ENCODE measurements around the gene CCR9. TPM values are rescaled to one million over a fixed set of nuclear protein-coding genes. Genes with fewer than 3 reads are reported as not detected.
A peak's percentile ranks its signal among the peaks of the same experiment; 100 is the strongest.

Gene CCR9
- polyA plus RNA-seq, 3 donors, result not detected

DNA sequence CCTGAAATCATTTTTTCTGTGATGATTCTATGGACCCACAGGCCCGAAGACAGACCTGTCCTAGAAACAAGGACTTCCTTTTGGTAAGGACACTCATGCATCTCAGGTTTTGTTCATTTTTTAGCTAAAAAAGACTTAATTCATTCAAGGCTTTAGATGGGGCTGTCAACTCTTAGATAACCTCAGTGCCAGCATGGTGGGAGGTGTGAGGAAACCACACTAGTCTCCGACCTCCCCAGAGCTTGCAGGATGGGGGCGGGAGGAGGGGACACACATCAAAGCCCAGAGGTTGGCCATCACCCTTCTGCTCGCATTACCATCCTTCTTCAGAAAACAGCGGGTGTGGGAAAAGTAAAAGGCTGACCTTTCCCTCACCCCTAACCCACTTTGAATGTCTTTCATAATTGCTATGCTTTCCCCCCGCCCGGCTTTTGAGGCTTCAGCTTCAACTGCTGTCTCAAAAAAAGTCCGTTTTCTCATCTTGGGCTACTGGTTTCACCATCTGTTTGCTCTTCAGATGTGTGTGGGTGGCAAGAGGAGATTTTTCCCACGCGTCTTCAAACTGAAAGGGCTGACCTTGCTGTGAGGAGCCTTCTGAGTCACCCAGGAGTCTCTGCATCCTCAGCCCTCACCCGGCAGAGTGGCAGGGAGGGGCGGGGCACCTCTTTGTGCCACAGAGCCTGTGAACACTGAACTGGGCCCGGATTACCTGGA lies 29.3 kb downstream of the CCR9 start:
- H3K27me3 ChIP-seq (ENCODE audit: control insufficient read depth in 2 of 2, insufficient read depth in 2 of 2, low read length in 2 of 2), result no peaks in the 10 kb centered on the region
- H3K27ac ChIP-seq (ENCODE audit: low read depth in 1 of 2, low read length in 2 of 2), result no peak overlapping the region
- H3K4me3 ChIP-seq (replicated peaks in 1 of 3; ENCODE audit: low read depth in 2 of 3, low read length in 3 of 3), result no peak overlapping the region
- intact Hi-C loops (cut with micrococcal nuclease), result no loop called here
- no peak overlapping the region for H3K9ac ChIP-seq (ENCODE audit: insufficient read depth, low read length, poor library complexity, severe bottlenecking)
- 89% methylated on average over 7 of the region's 13 CpGs for WGBS (ENCODE audit: insufficient coverage)
- Mint-ChIP-seq H3K36me3 (peaks cover 27 to 44% of the 10 kb centered on the region in 2 donors), H3K27me3 (ENCODE audit: low read depth in 3 of 3) (no peaks in the 10 kb centered on the region), H3K4me3 (no peak overlapping the region), H3K4me1 (peaks cover 7% of the 10 kb centered on the region), H3K9me3 (no peaks in the 10 kb centered on the region), H3K27ac (peak overlapping the region in 1 of 7 donors; percentile 49)
- TF ChIP-seq, protein P1, sequence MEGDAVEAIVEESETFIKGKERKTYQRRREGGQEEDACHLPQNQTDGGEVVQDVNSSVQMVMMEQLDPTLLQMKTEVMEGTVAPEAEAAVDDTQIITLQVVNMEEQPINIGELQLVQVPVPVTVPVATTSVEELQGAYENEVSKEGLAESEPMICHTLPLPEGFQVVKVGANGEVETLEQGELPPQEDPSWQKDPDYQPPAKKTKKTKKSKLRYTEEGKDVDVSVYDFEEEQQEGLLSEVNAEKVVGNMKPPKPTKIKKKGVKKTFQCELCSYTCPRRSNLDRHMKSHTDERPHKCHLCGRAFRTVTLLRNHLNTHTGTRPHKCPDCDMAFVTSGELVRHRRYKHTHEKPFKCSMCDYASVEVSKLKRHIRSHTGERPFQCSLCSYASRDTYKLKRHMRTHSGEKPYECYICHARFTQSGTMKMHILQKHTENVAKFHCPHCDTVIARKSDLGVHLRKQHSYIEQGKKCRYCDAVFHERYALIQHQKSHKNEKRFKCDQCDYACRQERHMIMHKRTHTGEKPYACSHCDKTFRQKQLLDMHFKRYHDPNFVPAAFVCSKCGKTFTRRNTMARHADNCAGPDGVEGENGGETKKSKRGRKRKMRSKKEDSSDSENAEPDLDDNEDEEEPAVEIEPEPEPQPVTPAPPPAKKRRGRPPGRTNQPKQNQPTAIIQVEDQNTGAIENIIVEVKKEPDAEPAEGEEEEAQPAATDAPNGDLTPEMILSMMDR (IDR thresholded peaks at IDR 0.05), result no peak
- H3K79me2 ChIP-seq (ENCODE audit: insufficient read depth, low read length), result no peaks in the 10 kb centered on the region
- no peak for DNase-seq
- H3K36me3 ChIP-seq (replicated peaks in 1 of 2; ENCODE audit: control insufficient read depth in 1 of 2, insufficient read depth in 2 of 2, low read length in 2 of 2), result peaks cover 21 to 33% of the 10 kb centered on the region in 2 donors
- no peak overlapping the region for H2AFZ ChIP-seq (ENCODE audit: insufficient read depth, low read depth, low read length, poor library complexity, severe bottlenecking)
- H3K4me1 ChIP-seq (ENCODE audit: control insufficient read depth in 1 of 2, insufficient read depth in 2 of 2, low read length in 2 of 2), result no peaks in the 10 kb centered on the region
- H3K9me3 ChIP-seq (replicated peaks in 1 of 2; ENCODE audit: control insufficient read depth in 1 of 2, insufficient read depth in 1 of 2, low read length in 2 of 2), result no peaks in the 10 kb centered on the region
- H3K4me2 ChIP-seq (replicated peaks; ENCODE audit: extremely low read depth, low read length, poor library complexity, severe bottlenecking), result no peak overlapping the region
- H4K20me1 ChIP-seq (ENCODE audit: insufficient read depth, low read length), result no peaks in the 10 kb centered on the region

DNA sequence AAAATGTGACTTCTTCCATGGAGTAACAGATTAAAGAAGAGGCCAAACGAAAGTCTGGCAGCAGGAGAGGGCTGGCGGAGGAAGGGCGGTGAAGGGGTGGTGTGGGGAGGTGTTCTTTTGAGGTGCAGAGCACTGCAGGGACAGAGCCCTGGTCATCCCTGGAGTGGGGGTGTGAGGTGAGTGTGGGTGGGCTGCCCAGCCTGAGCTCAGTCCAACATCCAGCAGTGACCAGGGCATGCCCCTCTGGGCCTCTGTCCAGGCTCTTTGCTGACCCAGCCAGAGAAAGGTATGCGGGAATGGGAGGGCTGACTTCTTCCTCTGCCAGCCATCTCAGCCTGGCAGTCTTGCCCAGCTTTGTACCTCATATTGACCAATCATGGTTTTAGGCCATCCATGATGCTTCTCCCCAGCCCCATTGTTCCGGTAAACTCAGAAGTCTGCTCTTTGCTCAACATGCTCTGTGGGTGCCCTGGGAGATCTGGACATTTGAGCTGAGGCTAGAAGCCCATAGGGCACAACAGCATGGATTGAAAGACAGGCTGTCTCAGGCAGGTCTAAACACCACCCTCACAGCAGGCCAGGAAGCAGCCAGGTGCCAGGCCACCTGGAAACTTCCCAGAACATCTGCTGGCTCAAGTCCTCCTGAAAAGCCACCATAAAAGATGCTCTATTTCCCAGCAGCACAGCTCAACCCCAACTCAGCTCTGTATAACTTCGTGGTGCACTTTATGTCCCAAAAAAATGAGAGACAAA lies 31.0 kb downstream of the CCR9 start:
- DNase-seq, result no peak
- H3K4me3 ChIP-seq (replicated peaks in 1 of 3; ENCODE audit: low read depth in 2 of 3, low read length in 3 of 3), result no peak overlapping the region
- peak overlapping the region in 2 of 7 donors; percentile 33 to 55 for H3K27ac Mint-ChIP-seq
- no peak overlapping the region for H3K4me2 ChIP-seq (replicated peaks; ENCODE audit: extremely low read depth, low read length, poor library complexity, severe bottlenecking)
- H3K27me3 ChIP-seq (ENCODE audit: control insufficient read depth in 2 of 2, insufficient read depth in 2 of 2, low read length in 2 of 2), result no peaks in the 10 kb centered on the region
- no peaks in the 10 kb centered on the region for H3K9me3 ChIP-seq (replicated peaks in 1 of 2; ENCODE audit: control insufficient read depth in 1 of 2, insufficient read depth in 1 of 2, low read length in 2 of 2)
- H3K9me3 Mint-ChIP-seq, result no peaks in the 10 kb centered on the region
- H3K27ac ChIP-seq (ENCODE audit: low read depth in 1 of 2, low read length in 2 of 2), result no peak overlapping the region
- 90% methylated on average over 3 of the region's 6 CpGs for WGBS (ENCODE audit: insufficient coverage)
- H3K4me1 ChIP-seq (ENCODE audit: control insufficient read depth in 1 of 2, insufficient read depth in 2 of 2, low read length in 2 of 2), result no peaks in the 10 kb centered on the region
- no peaks in the 10 kb centered on the region for H4K20me1 ChIP-seq (ENCODE audit: insufficient read depth, low read length)
- intact Hi-C loops (cut with micrococcal nuclease), result no loop called here
- no peak overlapping the region for H3K4me3 Mint-ChIP-seq
- no peak overlapping the region for H2AFZ ChIP-seq (ENCODE audit: insufficient read depth, low read depth, low read length, poor library complexity, severe bottlenecking)
- H3K27me3 Mint-ChIP-seq (ENCODE audit: low read depth in 3 of 3), result no peaks in the 10 kb centered on the region
- H3K4me1 Mint-ChIP-seq, result peaks cover 7% of the 10 kb centered on the region
- peaks cover 42 to 55% of the 10 kb centered on the region in 2 donors for H3K36me3 Mint-ChIP-seq
- TF ChIP-seq, protein P1 (IDR thresholded peaks at IDR 0.05), result no peak
- H3K79me2 ChIP-seq (ENCODE audit: insufficient read depth, low read length), result no peaks in the 10 kb centered on the region
- peaks cover 37 to 50% of the 10 kb centered on the region in 2 donors for H3K36me3 ChIP-seq (replicated peaks in 1 of 2; ENCODE audit: control insufficient read depth in 1 of 2, insufficient read depth in 2 of 2, low read length in 2 of 2)
- H3K9ac ChIP-seq (ENCODE audit: insufficient read depth, low read length, poor library complexity, severe bottlenecking), result no peak overlapping the region

Measured in CD14-positive monocyte (primary cell).